Mammary epithelial cell (primary cell): ENCODE data around the gene HMGCLL1.

ENCODE experiments used
- EZH2 ChIP-seq: IDR thresholded peaks from 2 replicates; pipeline ENCODE4 v1.6.1; 2012; ENCODE audit warnings: low read length, inconsistent platforms, borderline replicate concordance
- TF ChIP-seq, protein P1 (sequence below), 2 donors: IDR thresholded peaks in 1 of 2; conservative IDR thresholded peaks in 1 of 2; 2 replicates each; pipeline ENCODE4 v1.5.1; 2011 to 2012; ENCODE audit warnings: inconsistent platforms in 2 of 2, low read length in 2 of 2, mild to moderate bottlenecking in 2 of 2, control low read depth in 1 of 2, low read depth in 1 of 2; ENCODE audit not compliant: insufficient read depth in 1 of 2; ENCODE audit errors: extremely low read depth in 1 of 2

- TF ChIP-seq, protein P1, sequence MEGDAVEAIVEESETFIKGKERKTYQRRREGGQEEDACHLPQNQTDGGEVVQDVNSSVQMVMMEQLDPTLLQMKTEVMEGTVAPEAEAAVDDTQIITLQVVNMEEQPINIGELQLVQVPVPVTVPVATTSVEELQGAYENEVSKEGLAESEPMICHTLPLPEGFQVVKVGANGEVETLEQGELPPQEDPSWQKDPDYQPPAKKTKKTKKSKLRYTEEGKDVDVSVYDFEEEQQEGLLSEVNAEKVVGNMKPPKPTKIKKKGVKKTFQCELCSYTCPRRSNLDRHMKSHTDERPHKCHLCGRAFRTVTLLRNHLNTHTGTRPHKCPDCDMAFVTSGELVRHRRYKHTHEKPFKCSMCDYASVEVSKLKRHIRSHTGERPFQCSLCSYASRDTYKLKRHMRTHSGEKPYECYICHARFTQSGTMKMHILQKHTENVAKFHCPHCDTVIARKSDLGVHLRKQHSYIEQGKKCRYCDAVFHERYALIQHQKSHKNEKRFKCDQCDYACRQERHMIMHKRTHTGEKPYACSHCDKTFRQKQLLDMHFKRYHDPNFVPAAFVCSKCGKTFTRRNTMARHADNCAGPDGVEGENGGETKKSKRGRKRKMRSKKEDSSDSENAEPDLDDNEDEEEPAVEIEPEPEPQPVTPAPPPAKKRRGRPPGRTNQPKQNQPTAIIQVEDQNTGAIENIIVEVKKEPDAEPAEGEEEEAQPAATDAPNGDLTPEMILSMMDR (conservative IDR thresholded peaks at IDR 0.05 in 1 of 2, IDR thresholded peaks at IDR 0.05 in 1 of 2; ENCODE audit: extremely low read depth in 1 of 2, insufficient read depth in 1 of 2, low read depth in 1 of 2, low read length in 2 of 2), result no peak
- no peak for TF ChIP-seq EZH2
Measured at GRCh38 chr6:55511122-55511800, 67.7 kb downstream of the HMGCLL1 start.
